MCF 10A (cell line): ENCODE data around the gene CDRT15L2. TPM values are rescaled to one million over a fixed set of nuclear protein-coding genes. Genes with fewer than 3 reads are reported as not detected.
"Not testable (repeated sequence)": the region's sequence is repeated elsewhere in the genome, so short reads cannot be mapped to it uniquely, and the experiment has no call there.

Source experiments
- BruUV-seq: library from RNA; stranded (reverse); fragments of 400-500 nt; replicated peaks from 2 replicates; lab custom pipeline; 2021; lab: Mats Ljungman, UMichigan
- CTCF ChIA-PET: fragments of 300-600 bp; sonication (Branson Sonifier 250); formaldehyde crosslinking; extraction: SDS; loops from one replicate; lab custom pipeline; 2021; ENCODE audit warnings: antibody characterized with exemption, inconsistent platforms; lab: Yijun Ruan, JAX
- POLR2A ChIA-PET: fragments of 300-600, 350-650 bp; sonication (Branson Sonifier 250); formaldehyde crosslinking; extraction: SDS; loops from one replicate; lab custom pipeline; 2020; ENCODE audit warnings: antibody characterized with exemption, inconsistent platforms; lab: Yijun Ruan, JAX
- DNase-seq: peaks from one replicate; pipeline ENCODE4 v3.0.0-alpha.2; 2018; ENCODE audit not compliant: unreplicated experiment
- H3K27ac Mint-ChIP-seq: one replicate; pipeline ENCODE4 v1.8.0; 2022; ENCODE audit warnings: mild to moderate bottlenecking, low read depth, mixed read lengths; ENCODE audit not compliant: unreplicated experiment
- H3K27me3 Mint-ChIP-seq: one replicate; pipeline ENCODE4 v1.8.0; 2022; ENCODE audit warnings: mixed read lengths; ENCODE audit not compliant: insufficient read depth, unreplicated experiment
- H3K36me3 Mint-ChIP-seq: one replicate; pipeline ENCODE4 v1.8.0; 2022; ENCODE audit warnings: mild to moderate bottlenecking, moderate library complexity, mixed read lengths; ENCODE audit not compliant: insufficient read depth, unreplicated experiment
- H3K4me1 Mint-ChIP-seq: one replicate; pipeline ENCODE4 v1.8.0; 2022; ENCODE audit warnings: mixed read lengths; ENCODE audit not compliant: insufficient read depth, unreplicated experiment
- H3K4me3 Mint-ChIP-seq: one replicate; pipeline ENCODE4 v1.8.0; 2022; ENCODE audit warnings: mild to moderate bottlenecking, moderate library complexity, mixed read lengths; ENCODE audit not compliant: unreplicated experiment
- H3K9me3 Mint-ChIP-seq: one replicate; pipeline ENCODE4 v1.8.0; 2022; ENCODE audit warnings: mixed read lengths; ENCODE audit not compliant: unreplicated experiment
- intact Hi-C: fragments of 100-400 bp; cut with micrococcal nuclease; formaldehyde crosslinking; loops from 2 replicates; pipeline ENCODE4 v1.14.1; 2022
- total RNA-seq: library from RNA; stranded (reverse); gene quantifications from 2 replicates; pipeline ENCODE4 v1.2.3, GENCODE V29; 2022
- TF ChIP-seq, protein P1 (sequence below): fragments of 200-600 bp; IDR thresholded peaks from one replicate; pipeline ENCODE4 v1.8.0; 2022; ENCODE audit warnings: antibody characterized with exemption, mild to moderate bottlenecking; ENCODE audit not compliant: unreplicated experiment

Gene CDRT15L2
- total RNA-seq, 1 experiment from 2014 or later, result not detected

DNA sequence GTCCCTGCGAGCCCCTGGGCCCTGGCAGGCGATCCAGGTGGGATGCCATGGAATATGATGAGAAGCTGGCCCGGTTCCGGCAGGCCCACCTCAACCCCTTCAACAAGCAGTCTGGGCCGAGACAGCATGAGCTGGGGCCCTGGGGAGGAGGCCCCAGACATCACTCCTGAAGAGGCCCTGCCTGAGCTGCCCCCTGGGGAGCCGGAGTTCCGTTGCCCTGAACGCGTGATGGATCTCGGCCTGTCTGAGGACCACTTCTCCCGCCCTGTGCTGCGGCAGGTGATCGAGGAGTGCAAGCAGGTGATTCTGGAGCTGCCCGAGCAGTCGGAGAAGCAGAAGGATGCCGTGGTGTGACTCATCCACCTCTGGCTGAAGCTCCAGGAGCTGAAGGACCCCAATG lies 33.1 kb downstream of the CDRT15L2 start:
- DNase-seq, result no peak
- no TSS peak for BruUV-seq
- Mint-ChIP-seq H3K27ac (no peak overlapping the region), H3K4me1 (no peaks in the 10 kb centered on the region), H3K27me3 (no peaks in the 10 kb centered on the region), H3K36me3 (no peaks in the 10 kb centered on the region), H3K9me3 (no peaks in the 10 kb centered on the region), H3K4me3 (no peak overlapping the region)
- CTCF ChIA-PET, result no interaction called here
- TF ChIP-seq, protein P1, sequence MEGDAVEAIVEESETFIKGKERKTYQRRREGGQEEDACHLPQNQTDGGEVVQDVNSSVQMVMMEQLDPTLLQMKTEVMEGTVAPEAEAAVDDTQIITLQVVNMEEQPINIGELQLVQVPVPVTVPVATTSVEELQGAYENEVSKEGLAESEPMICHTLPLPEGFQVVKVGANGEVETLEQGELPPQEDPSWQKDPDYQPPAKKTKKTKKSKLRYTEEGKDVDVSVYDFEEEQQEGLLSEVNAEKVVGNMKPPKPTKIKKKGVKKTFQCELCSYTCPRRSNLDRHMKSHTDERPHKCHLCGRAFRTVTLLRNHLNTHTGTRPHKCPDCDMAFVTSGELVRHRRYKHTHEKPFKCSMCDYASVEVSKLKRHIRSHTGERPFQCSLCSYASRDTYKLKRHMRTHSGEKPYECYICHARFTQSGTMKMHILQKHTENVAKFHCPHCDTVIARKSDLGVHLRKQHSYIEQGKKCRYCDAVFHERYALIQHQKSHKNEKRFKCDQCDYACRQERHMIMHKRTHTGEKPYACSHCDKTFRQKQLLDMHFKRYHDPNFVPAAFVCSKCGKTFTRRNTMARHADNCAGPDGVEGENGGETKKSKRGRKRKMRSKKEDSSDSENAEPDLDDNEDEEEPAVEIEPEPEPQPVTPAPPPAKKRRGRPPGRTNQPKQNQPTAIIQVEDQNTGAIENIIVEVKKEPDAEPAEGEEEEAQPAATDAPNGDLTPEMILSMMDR, result no peak
- POLR2A ChIA-PET, result no interaction called here
- intact Hi-C loops, result no loop called here

DNA sequence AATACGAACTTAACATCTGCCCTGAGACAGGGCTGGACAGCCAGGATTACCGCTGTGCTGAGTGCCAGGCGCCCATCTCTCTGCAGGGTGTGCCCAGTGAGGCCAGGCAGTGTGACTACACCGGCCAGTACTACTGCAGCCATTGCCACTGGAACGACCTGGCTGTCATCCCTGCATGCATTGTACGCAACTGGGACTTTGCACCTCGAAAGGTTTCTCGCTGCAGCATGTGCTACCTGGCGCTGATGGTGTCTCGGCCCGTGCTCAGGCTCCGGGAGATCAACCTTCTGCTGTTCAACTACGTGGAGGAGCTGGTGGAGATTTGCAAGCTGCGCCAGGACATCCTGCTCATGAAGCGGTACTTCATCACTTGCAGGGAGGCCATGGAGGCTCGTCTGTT lies 33.7 kb downstream of the CDRT15L2 start:
- Mint-ChIP-seq H3K36me3 (no peaks in the 10 kb centered on the region), H3K9me3 (no peaks in the 10 kb centered on the region), H3K4me3 (no peak overlapping the region), H3K4me1 (no peaks in the 10 kb centered on the region), H3K27me3 (no peaks in the 10 kb centered on the region), H3K27ac (no peak overlapping the region)
- intact Hi-C loops, result no loop called here
- TF ChIP-seq, protein P1, result no peak
- POLR2A ChIA-PET, result no interaction called here
- no TSS peak for BruUV-seq
- DNase-seq, result no peak
- CTCF ChIA-PET, result no interaction called here

DNA sequence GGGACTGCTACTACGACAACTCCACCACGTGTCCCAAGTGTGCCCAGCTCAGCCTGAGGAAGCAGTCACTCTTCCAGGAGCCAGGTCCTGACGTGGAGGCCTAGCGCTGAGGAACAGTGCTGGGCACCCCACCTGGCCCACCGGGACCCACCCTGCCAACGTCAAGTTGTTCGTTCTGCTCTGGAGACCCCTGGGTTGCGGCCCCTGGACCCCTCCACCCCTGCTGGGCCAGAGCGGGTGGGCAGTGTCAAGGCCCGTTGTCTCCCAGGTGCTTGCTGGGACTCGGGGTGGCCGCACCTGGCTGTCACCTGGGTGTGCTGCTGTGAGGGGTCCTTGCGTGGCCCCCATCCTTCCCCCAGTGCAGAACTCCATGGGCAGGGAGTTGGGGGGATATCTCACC lies 34.4 kb downstream of the CDRT15L2 start:
- intact Hi-C loops, result no loop called here
- no peaks in the 10 kb centered on the region for H3K9me3 Mint-ChIP-seq
- TF ChIP-seq, protein P1, result no peak
- ChIA-PET CTCF (interaction anchor here (0.6 kb wide), 1 partner anchor 86 kb away, joined by 3 read pairs; no protein-coding TSS in a partner anchor), POLR2A (no interaction called here)
- H3K27me3 Mint-ChIP-seq, result no peaks in the 10 kb centered on the region
- H3K4me1 Mint-ChIP-seq, result no peaks in the 10 kb centered on the region
- no peak for DNase-seq
- no peaks in the 10 kb centered on the region for H3K36me3 Mint-ChIP-seq
- H3K27ac Mint-ChIP-seq, result no peak overlapping the region
- no peak overlapping the region for H3K4me3 Mint-ChIP-seq
- no TSS peak for BruUV-seq

DNA sequence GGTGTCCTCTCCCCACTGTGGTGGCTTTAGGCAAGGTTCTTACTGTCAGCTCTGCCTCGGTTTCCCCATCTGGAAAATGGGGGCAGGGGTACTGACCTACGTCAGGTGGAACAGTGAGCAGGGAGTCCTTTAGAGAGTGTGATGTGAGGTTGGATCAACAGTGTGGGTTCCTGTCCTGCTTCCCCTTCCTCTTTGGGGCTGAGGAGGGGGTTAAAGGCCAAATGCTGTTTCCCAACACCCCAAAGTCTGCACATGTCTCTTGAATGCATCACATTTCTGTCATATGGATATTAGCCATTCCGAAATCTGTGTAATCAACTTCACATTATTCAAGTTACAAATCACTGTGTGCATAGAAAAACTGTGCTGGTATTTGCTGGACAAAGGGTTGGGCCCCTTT lies 35.9 kb downstream of the CDRT15L2 start:
- H3K9me3 Mint-ChIP-seq, intact Hi-C loops, H3K4me3 Mint-ChIP-seq, H3K36me3 Mint-ChIP-seq, H3K27ac Mint-ChIP-seq, DNase-seq, CTCF ChIA-PET, H3K4me1 Mint-ChIP-seq, POLR2A ChIA-PET, H3K27me3 Mint-ChIP-seq, BruUV-seq: not testable (repeated sequence)

Other genes starting within 250 kb of the CDRT15L2 start
- not detected in 2 replicates for gene LGALS9B, start 112.2 kb upstream of the CDRT15L2 start, total RNA-seq